ENCODE measurements around the gene MLIP.

GRCh38 chr6:54188846-54189245 is 77.6 kb downstream of the MLIP start:
- TF ChIP-seq EZH2 (IDR thresholded peaks at IDR 0.05; ENCODE audit: insufficient read depth, poor library complexity, severe bottlenecking) (no peak), EZH2phosphoT487 (IDR thresholded peaks at IDR 0.05; ENCODE audit: insufficient read depth, low read depth) (no peak)
